Measurements from ENCODE around the gene SYT8.

DNA sequence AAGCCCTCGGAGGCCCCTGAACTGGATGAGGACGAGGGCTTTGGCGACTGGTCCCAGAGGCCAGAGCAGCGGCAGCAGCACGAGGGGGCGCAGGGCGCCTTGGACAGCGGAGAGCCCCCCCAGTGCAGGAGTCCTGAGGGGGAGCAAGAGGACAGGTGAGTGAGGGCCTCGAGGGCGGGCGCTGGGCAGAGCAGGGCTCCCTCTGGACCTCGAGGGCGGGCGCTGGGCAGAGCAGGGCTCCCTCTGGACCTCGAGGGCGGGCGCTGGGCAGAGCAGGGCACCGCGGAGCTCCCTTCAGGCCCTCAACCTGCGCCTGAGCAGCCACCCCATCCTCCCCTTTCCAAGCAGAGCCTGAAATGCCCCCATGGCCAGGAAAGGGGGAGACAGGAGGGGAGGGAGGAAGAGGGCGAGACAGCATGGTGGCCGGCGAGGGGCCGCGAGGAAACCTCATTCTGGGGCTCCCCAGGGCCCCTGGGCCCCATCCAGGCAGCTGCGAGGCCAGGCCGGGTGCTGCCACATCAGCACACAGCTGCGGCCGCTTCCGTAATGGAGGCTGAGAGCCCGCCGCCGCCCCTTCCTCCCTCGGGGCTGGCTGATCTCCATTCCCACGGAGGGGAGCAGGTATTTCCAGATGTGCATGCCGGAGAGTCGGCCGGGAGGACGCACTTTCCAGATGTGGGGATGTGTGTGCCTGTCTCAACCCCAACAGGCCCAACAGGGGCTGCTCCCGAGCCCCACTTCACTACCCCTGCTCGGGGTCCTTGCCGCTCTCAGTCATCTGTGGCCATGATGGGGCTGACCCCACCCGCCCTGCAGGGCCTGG is 46.9 kb downstream of the SYT8 start:
- TF ChIP-seq BHLHE40 (IDR thresholded peaks at IDR 0.05; ENCODE audit: borderline replicate concordance) = no peak
- no peak for TF ChIP-seq SUZ12 (IDR thresholded peaks at IDR 0.05)
- no peak for TF ChIP-seq SP1 (IDR thresholded peaks at IDR 0.05)
- no peak for TF ChIP-seq ARNT (IDR thresholded peaks at IDR 0.05)
- TF ChIP-seq FOXA1 (IDR thresholded peaks at IDR 0.05) = no peak
- TF ChIP-seq NFRKB (IDR thresholded peaks at IDR 0.05) = no peak
- TF ChIP-seq ELF4 (IDR thresholded peaks at IDR 0.05) = no peak
- no peak for TF ChIP-seq FOXK2 (IDR thresholded peaks at IDR 0.05)
- TF ChIP-seq, protein P1, sequence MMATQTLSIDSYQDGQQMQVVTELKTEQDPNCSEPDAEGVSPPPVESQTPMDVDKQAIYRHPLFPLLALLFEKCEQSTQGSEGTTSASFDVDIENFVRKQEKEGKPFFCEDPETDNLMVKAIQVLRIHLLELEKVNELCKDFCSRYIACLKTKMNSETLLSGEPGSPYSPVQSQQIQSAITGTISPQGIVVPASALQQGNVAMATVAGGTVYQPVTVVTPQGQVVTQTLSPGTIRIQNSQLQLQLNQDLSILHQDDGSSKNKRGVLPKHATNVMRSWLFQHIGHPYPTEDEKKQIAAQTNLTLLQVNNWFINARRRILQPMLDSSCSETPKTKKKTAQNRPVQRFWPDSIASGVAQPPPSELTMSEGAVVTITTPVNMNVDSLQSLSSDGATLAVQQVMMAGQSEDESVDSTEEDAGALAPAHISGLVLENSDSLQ (IDR thresholded peaks at IDR 0.05) = no peak
- TF ChIP-seq FOXM1 (IDR thresholded peaks at IDR 0.05; ENCODE audit: borderline replicate concordance) = no peak
- TF ChIP-seq HDGF (IDR thresholded peaks at IDR 0.05; ENCODE audit: borderline replicate concordance) = no peak
- no peak for TF ChIP-seq ZNF384 (IDR thresholded peaks at IDR 0.05)
